Upper lobe of left lung (tissue), 6 donors: ENCODE results near the gene CLEC16A. TPM values are rescaled to one million over a fixed set of nuclear protein-coding genes. Genes with fewer than 3 reads are reported as not detected.

Source experiments
- ATAC-seq, 2 donors: fragments of 200-7000 bp; cut with Tn5 transposase; one replicate each; pipeline ENCODE4 v1.9.1; 2022; ENCODE audit warnings: mild to moderate bottlenecking in 2 of 2, moderate library complexity in 2 of 2; ENCODE audit not compliant: low FRiP score in 2 of 2
- DNase-seq, 2 donors: peaks; one replicate each; pipeline ENCODE4 v3.0.0-alpha.2; 2019 to 2020
- H3K27ac ChIP-seq, 4 donors: fragments of 200-600 bp; sonication (generic); one replicate each; pipeline ENCODE4 v1.5.1; 2016 to 2019
- H3K27me3 ChIP-seq, 4 donors: fragments of 200-600 bp; sonication (generic); one replicate each; pipeline ENCODE4 v1.5.1; 2017 to 2019
- H3K36me3 ChIP-seq, 4 donors: fragments of 200-600 bp; sonication (generic); one replicate each; pipeline ENCODE4 v1.5.1; 2016 to 2019
- H3K4me1 ChIP-seq, 4 donors: fragments of 200-600 bp; sonication (generic); one replicate each; pipeline ENCODE4 v1.5.1; 2018 to 2019
- H3K4me3 ChIP-seq, 4 donors: fragments of 200-600 bp; sonication (generic); one replicate each; pipeline ENCODE4 v1.5.1; 2017 to 2019; ENCODE audit warnings: mild to moderate bottlenecking in 2 of 4, moderate library complexity in 1 of 4
- H3K9me3 ChIP-seq, 4 donors: fragments of 200-600 bp; sonication (generic); one replicate each; pipeline ENCODE4 v1.5.1; 2018 to 2019
- CTCF ChIP-seq, 6 experiments: fragments of 450-650 bp in 4 of 6; fragments of 200-600 bp in 2 of 6; sonication (generic) in 2 of 6; IDR thresholded peaks; one replicate each; pipeline ENCODE4 v1.5.1; 2016 to 2019; ENCODE audit warnings: antibody characterized with exemption in 6 of 6
- EP300 ChIP-seq, 4 donors: sonication (generic); formaldehyde crosslinking; IDR thresholded peaks; one replicate each; pipeline ENCODE4 v1.5.1; 2017; ENCODE audit warnings: antibody characterized with exemption in 4 of 4, control low read depth in 2 of 4
- POLR2A ChIP-seq, 4 donors: fragments of 450-650 bp; IDR thresholded peaks; one replicate each; pipeline ENCODE4 v1.5.1; 2016 to 2017; ENCODE audit warnings: antibody characterized with exemption in 4 of 4, mild to moderate bottlenecking in 2 of 4
- POLR2AphosphoS5 ChIP-seq, 2 donors: sonication (generic); formaldehyde crosslinking; IDR thresholded peaks; one replicate each; pipeline ENCODE4 v1.5.1; 2017; ENCODE audit warnings: antibody characterized with exemption in 2 of 2
- WGBS, 2 donors: methylation state at CpG; one replicate each; pipeline ENCODE4 v1.1.5; 2017 to 2018; 5-methylcytosine and 5-hydroxymethylcytosine counted together
- total RNA-seq, 6 donors: library from RNA; depleted of rRNA in 4 of 6; stranded (reverse); fragments of >200 nt in 4 of 6; gene quantifications; one replicate each; pipeline versions ENCODE4 v1.1.0 to v1.2.1, GENCODE V29; 2016 to 2021
- donor health status: DM: no; HTN: no; CAD: no; lungs with moderate emphysema.
- donor health status: DM: no; HTN: yes; CAD: no; lungs with severe emphysema.

Gene CLEC16A
- total RNA-seq, 6 donors from 2014 or later: 33.3 to 85.9 (median 46.4) TPM

GRCh38 chr16:10982465-10983150, 38.2 kb downstream of the CLEC16A start:
- H3K9me3 ChIP-seq: no peaks in the 10 kb centered on the region
- TF ChIP-seq POLR2AphosphoS5 (IDR thresholded peaks at IDR 0.05): no peak
- no peak for TF ChIP-seq EP300 (IDR thresholded peaks at IDR 0.05)
- no peak for TF ChIP-seq POLR2A (IDR thresholded peaks at IDR 0.05)
- TF ChIP-seq CTCF (IDR thresholded peaks at IDR 0.05): no peak
- no peaks in the 10 kb centered on the region for H3K27me3 ChIP-seq
- no peak overlapping the region for H3K27ac ChIP-seq
- 75 to 84% methylated on average over 15 of the region's 15 CpGs for WGBS, 2 donors
- DNase-seq (no peak), ATAC-seq (no peak)
- peaks cover 5 to 20% (median 12%) of the 10 kb centered on the region in 4 donors for H3K4me1 ChIP-seq
- H3K36me3 ChIP-seq: peaks cover 0 to 63% (median 14%) of the 10 kb centered on the region in 4 donors
- no peak overlapping the region for H3K4me3 ChIP-seq

- Histone ChIP-seq H3K27me3 (no peaks in the 10 kb centered on the region), H3K4me3 (no peak overlapping the region), H3K36me3 (peaks cover 0 to 63% (median 13%) of the 10 kb centered on the region in 4 donors), H3K4me1 (peaks cover 5 to 20% (median 12%) of the 10 kb centered on the region in 4 donors), H3K27ac (no peak overlapping the region), H3K9me3 (no peaks in the 10 kb centered on the region)
- WGBS, 2 donors: 89 to 91% methylated on average over 8 of the region's 8 CpGs
- DNase-seq (no peak), ATAC-seq (no peak)
- no peak for TF ChIP-seq EP300 (IDR thresholded peaks at IDR 0.05)
- TF ChIP-seq POLR2AphosphoS5 (IDR thresholded peaks at IDR 0.05): no peak
- no peak for TF ChIP-seq CTCF (IDR thresholded peaks at IDR 0.05)
- no peak for TF ChIP-seq POLR2A (IDR thresholded peaks at IDR 0.05)
Measured at GRCh38 chr16:10983159-10983558, 38.8 kb downstream of the CLEC16A start.

DNA sequence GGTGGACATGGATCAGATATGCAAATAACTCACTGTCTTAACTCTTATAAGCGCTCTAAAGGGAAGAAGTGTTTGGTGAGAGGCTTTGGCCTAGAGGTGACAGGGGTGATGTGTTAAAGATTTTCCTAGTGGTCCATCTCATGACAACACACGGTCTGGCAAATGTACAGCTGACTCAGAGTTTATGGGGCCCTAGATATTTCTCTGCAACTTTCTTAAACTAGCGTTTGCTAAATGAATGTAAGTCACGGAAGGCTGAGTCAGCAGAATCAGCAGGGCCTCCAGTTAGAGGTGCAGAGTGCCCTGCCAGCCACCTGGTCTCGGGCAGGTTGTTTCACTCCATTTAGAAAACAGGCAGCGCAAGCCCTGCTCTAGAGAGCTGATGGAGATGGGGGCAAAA, 40.1 kb downstream of the CLEC16A start:
- ATAC-seq (no peak), DNase-seq (no peak)
- no peak overlapping the region for H3K27ac ChIP-seq
- peaks cover under 1 to 17% (median 8%) of the 10 kb centered on the region in 4 donors for H3K4me1 ChIP-seq
- TF ChIP-seq POLR2AphosphoS5 (IDR thresholded peaks at IDR 0.05): no peak
- no peak for TF ChIP-seq POLR2A (IDR thresholded peaks at IDR 0.05)
- no peak for TF ChIP-seq EP300 (IDR thresholded peaks at IDR 0.05)
- TF ChIP-seq CTCF (IDR thresholded peaks at IDR 0.05): no peak
- 89 to 93% methylated on average over 6 of the region's 6 CpGs for WGBS, 2 donors
- peaks cover 0 to 64% (median 13%) of the 10 kb centered on the region in 4 donors for H3K36me3 ChIP-seq
- H3K27me3 ChIP-seq: no peaks in the 10 kb centered on the region
- H3K9me3 ChIP-seq: no peaks in the 10 kb centered on the region
- H3K4me3 ChIP-seq: no peak overlapping the region

- Histone ChIP-seq H3K27me3 (no peaks in the 10 kb centered on the region), H3K4me1 (peaks cover 0 to 7% (median 2%) of the 10 kb centered on the region in 4 donors), H3K4me3 (no peak overlapping the region), H3K36me3 (peaks cover 0 to 52% (median 9%) of the 10 kb centered on the region in 4 donors), H3K9me3 (no peaks in the 10 kb centered on the region), H3K27ac (no peak overlapping the region)
- ATAC-seq (no peak), DNase-seq (no peak)
- TF ChIP-seq POLR2AphosphoS5 (IDR thresholded peaks at IDR 0.05): no peak
- no peak for TF ChIP-seq CTCF (IDR thresholded peaks at IDR 0.05)
- TF ChIP-seq POLR2A (IDR thresholded peaks at IDR 0.05): no peak
- TF ChIP-seq EP300 (IDR thresholded peaks at IDR 0.05): no peak
- WGBS, 2 donors: 68 to 78% methylated on average over 11 of the region's 11 CpGs
Measured at GRCh38 chr16:10987361-10988163, 43.2 kb downstream of the CLEC16A start.
